ENCODE measurements around the gene GALNT17.

Gene GALNT17

DNA sequence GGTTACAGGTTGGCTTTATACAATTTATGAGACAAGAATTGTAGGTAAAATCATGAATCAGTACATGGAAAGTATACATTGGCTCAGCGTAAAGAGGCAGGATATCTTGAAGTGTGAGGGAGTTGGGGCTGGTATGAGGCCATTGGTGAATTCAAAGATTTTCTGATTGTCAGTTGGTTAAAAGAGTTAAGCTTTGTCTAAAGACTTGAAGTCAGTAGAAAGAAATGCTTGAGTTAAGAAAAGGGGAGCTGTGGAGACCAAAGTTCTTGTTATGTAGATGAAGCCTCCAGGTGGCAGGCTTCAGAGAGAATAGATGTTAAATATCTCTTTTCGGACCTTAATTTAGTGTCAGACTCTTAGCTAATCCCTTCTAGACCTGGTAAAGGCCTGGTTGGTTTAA, 341.0 kb downstream of the GALNT17 start:
- H2AFZ ChIP-seq (ENCODE audit: low read length, unreplicated experiment) = no peak overlapping the region
- no peaks in the 10 kb centered on the region for H3K36me3 ChIP-seq (ENCODE audit: insufficient read depth, low read length)
- H3K27ac ChIP-seq (ENCODE audit: low read depth, low read length) = no peak overlapping the region
- H3K4me3 ChIP-seq (ENCODE audit: low read depth, low read length) = no peak overlapping the region
- no peaks in the 10 kb centered on the region for H3K79me2 ChIP-seq (ENCODE audit: control insufficient read depth, insufficient read depth, low read length, unreplicated experiment)
- no peaks in the 10 kb centered on the region for H3K27me3 ChIP-seq (ENCODE audit: insufficient read depth, low read length)
- no peaks in the 10 kb centered on the region for H3K4me1 ChIP-seq (ENCODE audit: control insufficient read depth, insufficient read depth, low read length, unreplicated experiment)

DNA sequence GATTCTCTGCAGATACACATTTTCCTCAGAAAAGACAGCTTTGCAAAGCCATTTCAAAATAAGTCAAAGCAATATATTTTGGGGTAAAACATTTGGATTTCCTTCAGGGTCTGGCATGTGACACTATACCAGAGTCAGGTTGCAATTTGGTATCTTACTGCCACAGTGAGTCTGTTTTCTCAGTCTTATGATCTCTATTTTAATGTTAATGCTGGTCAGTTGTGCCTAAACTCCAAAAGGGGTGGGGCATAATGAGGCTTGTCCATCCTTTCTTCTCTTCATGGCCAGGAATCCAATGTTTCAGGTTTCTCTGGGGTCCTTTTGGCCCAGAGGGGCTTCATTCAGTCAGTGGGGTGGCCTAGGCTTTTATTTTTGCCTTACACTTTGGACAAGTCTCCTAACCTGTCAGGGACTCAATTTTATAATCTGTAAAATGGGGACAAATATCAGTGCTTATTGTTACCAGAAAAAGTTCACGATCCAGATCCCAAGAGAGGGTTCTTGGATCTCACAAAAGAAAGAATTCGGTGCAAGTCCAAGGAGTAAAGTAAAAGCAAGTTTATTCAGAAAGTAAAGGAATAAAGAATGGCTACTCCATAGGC, 341.5 kb downstream of the GALNT17 start:
- H3K4me3 ChIP-seq (ENCODE audit: low read depth, low read length) = no peak overlapping the region
- no peaks in the 10 kb centered on the region for H3K27me3 ChIP-seq (ENCODE audit: insufficient read depth, low read length)
- no peak overlapping the region for H2AFZ ChIP-seq (ENCODE audit: low read length, unreplicated experiment)
- no peak overlapping the region for H3K27ac ChIP-seq (ENCODE audit: low read depth, low read length)
- H3K79me2 ChIP-seq (ENCODE audit: control insufficient read depth, insufficient read depth, low read length, unreplicated experiment) = no peaks in the 10 kb centered on the region
- no peaks in the 10 kb centered on the region for H3K4me1 ChIP-seq (ENCODE audit: control insufficient read depth, insufficient read depth, low read length, unreplicated experiment)
- H3K36me3 ChIP-seq (ENCODE audit: insufficient read depth, low read length) = no peaks in the 10 kb centered on the region

DNA sequence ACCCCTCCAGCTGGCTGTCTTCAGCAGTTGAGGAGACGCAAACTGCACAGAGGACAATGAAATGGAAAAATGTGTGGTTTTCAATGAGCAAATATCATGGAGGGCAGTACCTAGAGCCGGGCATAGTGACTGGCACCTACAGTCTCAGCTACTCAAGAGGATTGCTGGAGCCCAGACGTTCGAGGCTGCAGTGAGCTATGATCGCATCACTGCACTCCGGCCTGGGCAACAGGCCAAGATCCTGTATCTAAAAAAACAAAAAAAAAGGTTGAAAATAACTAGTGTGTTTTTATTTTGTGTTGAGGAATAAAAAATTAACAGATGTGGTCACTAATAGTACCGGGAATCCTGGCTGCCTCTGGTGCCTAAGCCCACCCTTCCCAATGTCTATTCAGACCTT, 345.5 kb downstream of the GALNT17 start:
- H3K4me1 ChIP-seq (ENCODE audit: control insufficient read depth, insufficient read depth, low read length, unreplicated experiment) = no peaks in the 10 kb centered on the region
- H3K27me3 ChIP-seq (ENCODE audit: insufficient read depth, low read length) = no peaks in the 10 kb centered on the region
- H3K36me3 ChIP-seq (ENCODE audit: insufficient read depth, low read length) = no peaks in the 10 kb centered on the region
- no peaks in the 10 kb centered on the region for H3K79me2 ChIP-seq (ENCODE audit: control insufficient read depth, insufficient read depth, low read length, unreplicated experiment)
- no peak overlapping the region for H3K4me3 ChIP-seq (ENCODE audit: low read depth, low read length)
- H3K27ac ChIP-seq (ENCODE audit: low read depth, low read length) = no peak overlapping the region
- H2AFZ ChIP-seq (ENCODE audit: low read length, unreplicated experiment) = no peak overlapping the region

DNA sequence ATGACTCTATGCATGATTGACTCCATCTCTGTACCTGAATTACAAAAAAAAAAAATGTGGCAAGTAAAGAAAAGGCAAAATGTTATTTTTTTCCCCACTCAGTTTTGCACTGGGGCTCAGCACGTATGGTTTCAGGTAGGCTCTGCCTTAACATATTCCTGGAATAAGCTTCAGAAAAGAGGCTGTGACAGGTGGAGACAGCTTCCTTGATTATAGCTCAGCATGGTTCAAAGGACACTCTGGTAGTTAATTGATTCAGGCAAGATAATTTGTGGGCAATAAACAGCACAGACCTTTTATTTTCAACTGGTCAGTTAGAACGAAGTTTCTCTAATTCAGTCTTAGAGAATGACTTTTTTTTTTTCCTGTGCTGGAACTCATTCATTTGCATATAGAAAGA, 347.3 kb downstream of the GALNT17 start:
- H3K4me1 ChIP-seq (ENCODE audit: control insufficient read depth, insufficient read depth, low read length, unreplicated experiment) = no peaks in the 10 kb centered on the region
- no peak overlapping the region for H3K4me3 ChIP-seq (ENCODE audit: low read depth, low read length)
- H3K79me2 ChIP-seq (ENCODE audit: control insufficient read depth, insufficient read depth, low read length, unreplicated experiment) = no peaks in the 10 kb centered on the region
- no peaks in the 10 kb centered on the region for H3K36me3 ChIP-seq (ENCODE audit: insufficient read depth, low read length)
- H2AFZ ChIP-seq (ENCODE audit: low read length, unreplicated experiment) = no peak overlapping the region
- no peaks in the 10 kb centered on the region for H3K27me3 ChIP-seq (ENCODE audit: insufficient read depth, low read length)
- H3K27ac ChIP-seq (ENCODE audit: low read depth, low read length) = no peak overlapping the region

DNA sequence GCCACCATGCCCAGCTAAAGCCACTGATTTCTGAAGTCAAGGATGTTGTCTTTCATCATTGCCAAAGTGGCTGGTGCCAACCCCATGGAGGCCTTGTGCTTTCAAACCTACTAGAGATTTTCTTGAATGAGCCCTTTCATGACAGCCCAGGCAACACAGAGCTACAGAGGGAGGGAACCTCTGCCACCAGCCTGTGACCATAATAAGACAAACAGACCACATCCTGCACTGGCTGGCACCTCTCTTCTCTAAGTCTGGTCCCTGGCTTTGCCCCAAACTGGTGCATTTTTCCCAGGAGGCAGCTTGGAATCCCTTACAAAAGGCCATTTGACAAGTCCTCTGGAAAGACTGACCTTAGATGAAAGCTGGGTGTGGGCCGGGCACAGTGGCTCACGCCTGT, 348.8 kb downstream of the GALNT17 start:
- Histone ChIP-seq H3K4me3 (ENCODE audit: low read depth, low read length) (no peak overlapping the region), H3K36me3 (ENCODE audit: insufficient read depth, low read length) (no peaks in the 10 kb centered on the region), H2AFZ (ENCODE audit: low read length, unreplicated experiment) (no peak overlapping the region), H3K27ac (ENCODE audit: low read depth, low read length) (no peak overlapping the region), H3K79me2 (ENCODE audit: control insufficient read depth, insufficient read depth, low read length, unreplicated experiment) (no peaks in the 10 kb centered on the region), H3K4me1 (ENCODE audit: control insufficient read depth, insufficient read depth, low read length, unreplicated experiment) (no peaks in the 10 kb centered on the region), H3K27me3 (ENCODE audit: insufficient read depth, low read length) (no peaks in the 10 kb centered on the region)

DNA sequence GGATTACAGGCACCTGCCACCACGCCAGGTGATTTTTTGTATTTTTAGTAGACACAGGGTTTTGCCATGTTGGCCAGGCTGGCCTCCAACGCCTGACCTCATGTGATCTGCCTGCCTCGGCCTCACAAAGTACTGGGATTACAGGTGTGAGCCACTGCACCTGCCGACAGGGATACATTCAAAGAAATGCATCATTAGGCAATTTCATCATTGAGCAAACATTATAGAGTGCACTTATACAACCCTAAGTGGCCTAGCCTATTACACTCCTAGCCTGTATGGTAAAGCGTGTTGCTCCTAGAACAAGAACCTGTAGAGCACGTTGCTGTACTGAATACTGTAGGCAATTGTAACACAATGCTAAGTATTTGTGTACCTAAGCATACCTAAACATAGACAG, 350.3 kb downstream of the GALNT17 start:
- no peaks in the 10 kb centered on the region for H3K36me3 ChIP-seq (ENCODE audit: insufficient read depth, low read length)
- H3K27ac ChIP-seq (ENCODE audit: low read depth, low read length) = no peak overlapping the region
- no peaks in the 10 kb centered on the region for H3K79me2 ChIP-seq (ENCODE audit: control insufficient read depth, insufficient read depth, low read length, unreplicated experiment)
- no peaks in the 10 kb centered on the region for H3K4me1 ChIP-seq (ENCODE audit: control insufficient read depth, insufficient read depth, low read length, unreplicated experiment)
- H3K27me3 ChIP-seq (ENCODE audit: insufficient read depth, low read length) = no peaks in the 10 kb centered on the region
- H3K4me3 ChIP-seq (ENCODE audit: low read depth, low read length) = no peak overlapping the region
- H2AFZ ChIP-seq (ENCODE audit: low read length, unreplicated experiment) = no peak overlapping the region

DNA sequence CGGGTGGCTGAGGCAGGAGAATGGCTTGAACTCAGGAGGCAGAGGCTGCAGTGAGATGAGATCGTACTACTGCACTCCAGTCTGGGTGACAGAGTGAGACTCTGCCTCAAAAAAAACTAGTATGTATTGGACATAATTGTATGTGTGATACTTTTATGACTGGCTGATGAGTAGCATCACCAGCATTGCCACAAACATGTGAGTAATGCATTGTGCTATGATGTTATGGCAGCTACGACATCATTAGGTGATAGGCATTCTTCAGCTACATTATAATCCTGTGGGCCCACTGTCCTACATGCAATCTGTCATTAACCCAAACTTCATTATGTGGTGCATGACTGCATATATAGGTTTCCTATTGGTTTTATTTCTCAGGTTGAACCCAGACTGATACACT, 352.4 kb downstream of the GALNT17 start:
- Histone ChIP-seq H3K4me1 (ENCODE audit: control insufficient read depth, insufficient read depth, low read length, unreplicated experiment) (no peaks in the 10 kb centered on the region), H3K27ac (ENCODE audit: low read depth, low read length) (no peak overlapping the region), H3K79me2 (ENCODE audit: control insufficient read depth, insufficient read depth, low read length, unreplicated experiment) (no peaks in the 10 kb centered on the region), H3K4me3 (ENCODE audit: low read depth, low read length) (no peak overlapping the region), H3K27me3 (ENCODE audit: insufficient read depth, low read length) (no peaks in the 10 kb centered on the region), H2AFZ (ENCODE audit: low read length, unreplicated experiment) (no peak overlapping the region), H3K36me3 (ENCODE audit: insufficient read depth, low read length) (no peaks in the 10 kb centered on the region)

DNA sequence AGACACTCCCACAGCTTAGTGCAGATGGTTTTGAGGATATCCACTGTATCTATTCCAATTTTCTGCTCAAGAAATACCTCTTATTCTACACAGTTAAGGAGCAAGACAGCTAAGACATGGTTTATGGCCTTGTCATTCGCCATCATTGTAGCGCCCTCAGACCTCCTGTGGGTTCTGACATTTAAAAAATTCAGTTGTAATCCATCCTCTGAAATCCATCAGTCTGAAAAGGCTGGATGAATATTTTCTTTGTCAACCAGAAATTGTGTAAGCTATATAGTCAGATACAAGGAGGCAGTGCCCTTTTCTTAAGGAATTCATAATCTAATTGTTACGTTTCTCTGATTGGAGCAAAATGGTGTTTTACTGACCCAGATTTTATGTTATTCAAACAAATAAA, 353.6 kb downstream of the GALNT17 start:
- Histone ChIP-seq H3K27ac (ENCODE audit: low read depth, low read length) (no peak overlapping the region), H3K27me3 (ENCODE audit: insufficient read depth, low read length) (no peaks in the 10 kb centered on the region), H3K4me1 (ENCODE audit: control insufficient read depth, insufficient read depth, low read length, unreplicated experiment) (no peaks in the 10 kb centered on the region), H2AFZ (ENCODE audit: low read length, unreplicated experiment) (no peak overlapping the region), H3K36me3 (ENCODE audit: insufficient read depth, low read length) (no peaks in the 10 kb centered on the region), H3K79me2 (ENCODE audit: control insufficient read depth, insufficient read depth, low read length, unreplicated experiment) (no peaks in the 10 kb centered on the region), H3K4me3 (ENCODE audit: low read depth, low read length) (no peak overlapping the region)

DNA sequence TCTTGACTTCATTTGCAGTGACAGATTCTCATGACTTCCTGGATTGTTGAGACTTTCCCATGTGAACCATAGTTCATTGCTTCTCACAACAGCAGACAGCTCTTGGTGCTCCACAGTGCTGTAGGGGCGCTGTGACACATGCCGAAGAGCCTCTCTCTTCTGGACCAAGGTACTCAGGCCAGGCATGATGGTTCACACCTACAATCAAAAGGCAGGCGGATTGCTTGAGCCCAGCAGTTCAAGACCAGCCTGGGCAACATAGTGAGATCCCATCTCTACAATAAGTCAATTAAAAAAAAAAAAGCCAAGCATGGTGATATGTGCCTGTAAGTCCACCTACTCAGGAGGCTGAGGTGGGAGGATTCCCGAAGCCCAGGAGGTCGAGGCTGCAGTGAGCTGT, 354.5 kb downstream of the GALNT17 start:
- Histone ChIP-seq H3K79me2 (ENCODE audit: control insufficient read depth, insufficient read depth, low read length, unreplicated experiment) (no peaks in the 10 kb centered on the region), H3K4me1 (ENCODE audit: control insufficient read depth, insufficient read depth, low read length, unreplicated experiment) (no peaks in the 10 kb centered on the region), H3K36me3 (ENCODE audit: insufficient read depth, low read length) (no peaks in the 10 kb centered on the region), H3K27me3 (ENCODE audit: insufficient read depth, low read length) (no peaks in the 10 kb centered on the region), H3K27ac (ENCODE audit: low read depth, low read length) (no peak overlapping the region), H2AFZ (ENCODE audit: low read length, unreplicated experiment) (no peak overlapping the region), H3K4me3 (ENCODE audit: low read depth, low read length) (no peak overlapping the region)

DNA sequence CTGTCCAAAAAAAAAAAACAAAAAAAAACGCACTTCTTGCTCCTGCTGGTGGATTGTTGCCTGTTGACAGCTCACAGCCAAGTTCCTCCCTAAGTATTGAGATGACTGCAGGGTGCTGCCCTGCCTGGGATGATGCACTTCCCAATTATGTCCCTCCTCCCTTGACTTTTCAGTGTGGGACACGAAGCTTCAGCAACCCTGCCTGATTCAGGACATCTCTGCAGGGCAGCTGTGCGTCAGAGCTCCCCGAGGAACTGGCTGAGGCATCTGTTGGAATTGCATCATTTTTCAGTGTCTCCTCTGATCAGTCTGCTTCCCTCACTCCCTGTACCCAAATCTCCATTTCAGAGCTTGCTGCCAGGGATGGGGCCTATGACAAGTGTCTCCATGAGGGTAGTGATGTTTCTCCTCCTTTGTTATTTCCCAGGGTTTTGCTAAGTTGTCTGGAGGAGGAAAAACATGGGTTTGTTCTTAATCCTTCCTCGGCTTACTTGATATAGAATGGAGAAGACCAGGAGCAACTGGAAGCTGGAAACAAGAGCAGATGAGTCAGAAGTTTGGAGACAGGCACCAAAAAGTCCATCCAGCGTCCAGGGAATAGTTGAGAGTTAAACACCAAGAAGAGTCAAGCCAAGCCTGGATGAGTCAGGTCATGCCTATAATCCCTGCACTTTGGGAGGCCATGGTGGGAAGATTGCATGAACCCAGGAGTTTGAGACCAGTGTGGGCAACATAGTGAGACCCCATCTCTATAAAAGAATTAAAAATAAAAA, 355.1 kb downstream of the GALNT17 start:
- Histone ChIP-seq H3K79me2 (ENCODE audit: control insufficient read depth, insufficient read depth, low read length, unreplicated experiment) (no peaks in the 10 kb centered on the region), H3K36me3 (ENCODE audit: insufficient read depth, low read length) (no peaks in the 10 kb centered on the region), H2AFZ (ENCODE audit: low read length, unreplicated experiment) (no peak overlapping the region), H3K4me3 (ENCODE audit: low read depth, low read length) (no peak overlapping the region), H3K27me3 (ENCODE audit: insufficient read depth, low read length) (no peaks in the 10 kb centered on the region), H3K27ac (ENCODE audit: low read depth, low read length) (peak overlapping the region; percentile 67), H3K4me1 (ENCODE audit: control insufficient read depth, insufficient read depth, low read length, unreplicated experiment) (no peaks in the 10 kb centered on the region)

DNA sequence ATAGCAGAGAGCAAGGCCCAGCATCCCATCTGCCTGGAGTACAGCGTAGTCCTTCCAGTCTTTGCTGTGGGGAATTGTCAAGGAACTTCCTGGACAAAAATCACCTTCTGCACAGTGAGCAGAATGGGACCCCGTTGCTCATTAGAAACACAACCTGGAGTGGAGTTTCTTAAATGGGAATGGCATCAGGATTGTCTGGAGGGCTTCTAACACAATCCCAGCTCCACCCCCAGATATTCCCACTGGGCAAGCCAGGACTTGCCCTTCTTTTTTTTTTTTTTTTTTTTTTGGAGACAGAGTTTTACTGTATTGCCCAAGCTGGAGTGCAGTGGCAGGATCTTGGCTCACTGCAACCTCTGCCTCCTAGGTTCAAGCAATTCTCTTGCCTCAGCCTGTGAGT, 356.4 kb downstream of the GALNT17 start:
- no peak overlapping the region for H3K4me3 ChIP-seq (ENCODE audit: low read depth, low read length)

More for the DNA sequence above, 356.4 kb downstream of the GALNT17 start:
- Histone ChIP-seq H3K4me1 (ENCODE audit: control insufficient read depth, insufficient read depth, low read length, unreplicated experiment) (no peaks in the 10 kb centered on the region), H3K27me3 (ENCODE audit: insufficient read depth, low read length) (no peaks in the 10 kb centered on the region), H3K79me2 (ENCODE audit: control insufficient read depth, insufficient read depth, low read length, unreplicated experiment) (no peaks in the 10 kb centered on the region), H2AFZ (ENCODE audit: low read length, unreplicated experiment) (no peak overlapping the region), H3K36me3 (ENCODE audit: insufficient read depth, low read length) (no peaks in the 10 kb centered on the region), H3K27ac (ENCODE audit: low read depth, low read length) (no peak overlapping the region)
